Esophagus muscularis mucosa (tissue), 4 donors: ENCODE measurements around the gene OR4C6. TPM values are rescaled to one million over a fixed set of nuclear protein-coding genes. Genes with fewer than 3 reads are reported as not detected.

Experiments
- DNase-seq: peaks from one replicate; pipeline ENCODE4 v3.0.0-alpha.2; 2017; ENCODE audit errors: extremely low spot score
- H3K27ac ChIP-seq, 4 donors: fragments of 200-600 bp; sonication (generic); replicated peaks in 1 of 4; 1 replicate in 3 of 4; 2 replicates in 1 of 4; pipeline ENCODE4 v1.5.1; 2016 to 2019; ENCODE audit warnings: mild to moderate bottlenecking in 1 of 4
- H3K27me3 ChIP-seq, 4 donors: fragments of 200-600 bp; sonication (generic); one replicate each; pipeline versions ENCODE4 v1.5.1 to v1.6.0; 2016 to 2019
- H3K36me3 ChIP-seq, 4 donors: fragments of 200-600 bp; sonication (generic); one replicate each; pipeline ENCODE4 v1.5.1; 2016 to 2019
- H3K4me1 ChIP-seq, 4 donors: fragments of 200-600 bp; sonication (generic); one replicate each; pipeline ENCODE4 v1.5.1; 2016 to 2019
- H3K4me3 ChIP-seq, 4 donors: fragments of 200-600 bp; sonication (generic); 1 replicate in 2 of 4; 2 replicates in 2 of 4; pipeline ENCODE4 v1.5.1; 2016 to 2019; ENCODE audit warnings: mild to moderate bottlenecking in 4 of 4, moderate library complexity in 1 of 4
- H3K9me3 ChIP-seq, 4 donors: fragments of 200-600 bp; sonication (generic); 1 replicate in 3 of 4; 2 replicates in 1 of 4; pipeline ENCODE4 v1.5.1; 2016 to 2019
- CTCF ChIP-seq, 3 experiments: fragments of 200-600 bp in 2 of 3; fragments of 450-650 bp in 1 of 3; sonication (generic) in 2 of 3; IDR thresholded peaks; one replicate each; pipeline ENCODE4 v1.5.1; 2017 to 2019; ENCODE audit warnings: antibody characterized with exemption in 3 of 3, mild to moderate bottlenecking in 2 of 3, moderate library complexity in 1 of 3
- EP300 ChIP-seq: sonication (generic); formaldehyde crosslinking; IDR thresholded peaks from one replicate; pipeline ENCODE4 v1.6.1; 2017; ENCODE audit warnings: antibody characterized with exemption
- POLR2A ChIP-seq: fragments of 450-650 bp; IDR thresholded peaks from one replicate; pipeline ENCODE4 v1.6.1; 2017; ENCODE audit warnings: antibody characterized with exemption, moderate library complexity, mild to moderate bottlenecking, low read depth
- POLR2AphosphoS5 ChIP-seq, 2 donors: sonication (generic); formaldehyde crosslinking; IDR thresholded peaks; one replicate each; pipeline ENCODE4 v1.6.1; 2017; ENCODE audit warnings: antibody characterized with exemption in 2 of 2
- WGBS: methylation state at CpG from one replicate; pipeline ENCODE4 v1.1.5; 2018; 5-methylcytosine and 5-hydroxymethylcytosine counted together
- intact Hi-C: fragments of 100-400 bp; cut with DNase I; formaldehyde crosslinking; loops from one replicate; pipeline ENCODE4 v1.15.1; 2023
- total RNA-seq, 4 donors: library from RNA; depleted of rRNA; stranded (reverse); fragments of >200 nt; gene quantifications; one replicate each; pipeline versions ENCODE4 v1.1.0 to v1.2.1, GENCODE V29; 2016

OR4C6 gene
- not detected for total RNA-seq

DNA sequence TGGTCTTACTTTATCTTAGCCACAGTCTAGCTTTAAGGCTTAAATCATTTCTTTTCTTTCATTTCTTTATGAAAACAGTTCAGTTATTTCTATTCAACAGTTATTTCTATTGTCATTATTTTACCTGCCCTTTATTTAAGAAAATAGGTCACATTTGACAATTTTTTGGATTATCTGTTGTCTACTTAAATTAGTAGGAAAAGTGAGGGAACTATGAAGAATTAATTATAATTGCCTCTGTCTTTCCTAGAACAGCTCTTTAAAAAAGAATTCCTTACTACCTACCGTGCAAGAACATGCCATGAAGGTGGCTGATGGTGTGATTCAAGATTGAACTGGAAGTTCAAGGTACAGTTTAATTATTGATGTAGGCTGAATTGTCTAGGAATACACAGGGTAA, at the start of gene OR4C6:
Gene OR4C6, plus strand, starts transcription at position 301 of the 400 bp plus-strand sequence. CDS start 2,966 bp downstream, outside the sequence.
- no peak within 1 kb of the TSS for H3K4me3 ChIP-seq
- no peaks in the 10 kb centered on the region for H3K27me3 ChIP-seq
- no peaks in the 10 kb centered on the region for H3K36me3 ChIP-seq
- H3K27ac ChIP-seq, result no peak within 1 kb of the TSS
- DNase-seq, result no peak
- TF ChIP-seq POLR2AphosphoS5 (IDR thresholded peaks at IDR 0.05), result no peak
- no peak for TF ChIP-seq CTCF (IDR thresholded peaks at IDR 0.05)
- no peak for TF ChIP-seq EP300
- no peak for TF ChIP-seq POLR2A
- intact Hi-C loops, result no loop called here
- no peaks in the 10 kb centered on the region for H3K9me3 ChIP-seq
- 56% methylated on average over 1 of the region's 1 CpG for WGBS
- no peaks in the 10 kb centered on the region for H3K4me1 ChIP-seq

DNA sequence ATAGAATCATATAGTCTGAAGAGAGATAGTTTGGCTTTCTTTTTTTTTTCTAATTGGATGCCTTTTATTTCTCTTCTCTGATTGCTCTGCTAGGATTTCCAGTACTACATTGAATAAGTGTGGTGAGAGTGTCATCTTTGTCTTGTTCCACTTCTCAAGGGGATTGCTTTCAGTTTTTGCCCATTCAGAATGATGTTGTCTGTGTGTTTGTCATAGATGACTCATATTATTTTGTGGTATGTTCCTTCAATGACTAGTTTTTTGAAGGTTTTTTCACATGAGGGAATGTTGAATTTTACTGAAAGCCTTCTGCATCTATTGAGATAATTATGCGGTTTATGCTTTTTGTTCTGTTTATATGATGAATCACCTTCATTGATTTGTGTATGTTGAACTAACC, 37.5 kb upstream of the OR4C6 start:
- intact Hi-C loops, result no loop called here
- no peaks in the 10 kb centered on the region for H3K9me3 ChIP-seq
- no peaks in the 10 kb centered on the region for H3K4me1 ChIP-seq
- no peaks in the 10 kb centered on the region for H3K27me3 ChIP-seq
- H3K36me3 ChIP-seq, result no peaks in the 10 kb centered on the region
- 71% methylated on average over 1 of the region's 1 CpG for WGBS
- no peak for TF ChIP-seq CTCF (IDR thresholded peaks at IDR 0.05)
- TF ChIP-seq POLR2AphosphoS5 (IDR thresholded peaks at IDR 0.05), result no peak
- no peak for TF ChIP-seq POLR2A
- TF ChIP-seq EP300, result no peak
- H3K4me3 ChIP-seq, result no peak overlapping the region
- DNase-seq, result no peak
- H3K27ac ChIP-seq, result no peak overlapping the region

DNA sequence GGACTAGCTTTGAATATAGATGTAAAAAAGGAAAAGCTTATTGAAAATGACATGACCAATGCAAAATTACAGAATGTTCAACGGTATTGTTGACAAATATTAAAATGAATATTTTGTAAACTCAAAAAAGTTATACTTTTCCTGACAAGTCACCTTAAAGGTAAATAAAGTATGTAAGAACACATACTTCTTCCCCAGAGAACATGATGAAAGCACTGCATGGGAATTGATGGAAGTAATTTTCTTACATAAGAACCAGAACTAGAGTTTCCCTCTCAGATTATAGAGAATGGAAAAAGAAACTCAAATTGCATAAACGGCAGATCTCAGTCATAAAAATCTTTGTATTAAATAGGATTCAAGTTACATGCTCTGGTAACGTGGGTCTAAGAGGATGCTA, 27.2 kb upstream of the OR4C6 start, which contains the start of gene OR4P4:
Gene OR4P4, plus strand, starts transcription at position 301 of the 400 bp plus-strand sequence.
- Histone ChIP-seq H3K36me3 (no peaks in the 10 kb centered on the region), H3K9me3 (peaks cover 0 to 5% (median 0%) of the 10 kb centered on the region in 4 donors)

GRCh38 chr11:55648027-55648426, 14.0 kb upstream of the OR4C6 start, which contains the start of gene OR4S2:
Gene OR4S2 (plus strand): TSS chr11:55648327. CDS start chr11:55650904, 2,577 bp downstream.
- no peaks in the 10 kb centered on the region for H3K4me1 ChIP-seq
- H3K27me3 ChIP-seq, result no peaks in the 10 kb centered on the region
- H3K9me3 ChIP-seq, result no peaks in the 10 kb centered on the region
- no peak within 1 kb of the TSS for H3K4me3 ChIP-seq
- WGBS, result 71% methylated on average over 2 of the region's 2 CpGs
- H3K36me3 ChIP-seq, result no peaks in the 10 kb centered on the region
- H3K27ac ChIP-seq, result no peak within 1 kb of the TSS
- intact Hi-C loops, result no loop called here
- DNase-seq, result no peak
- TF ChIP-seq POLR2A, result no peak

More for the DNA sequence above, 27.2 kb upstream of the OR4C6 start, which contains the start of gene OR4P4:
- 48% methylated on average over 3 of the region's 3 CpGs for WGBS
- no peaks in the 10 kb centered on the region for H3K27me3 ChIP-seq
- no peak for DNase-seq
- TF ChIP-seq POLR2AphosphoS5 (IDR thresholded peaks at IDR 0.05) (no peak), EP300 (no peak), CTCF (IDR thresholded peaks at IDR 0.05) (no peak), POLR2A (no peak)
- no peaks in the 10 kb centered on the region for H3K4me1 ChIP-seq
- intact Hi-C loops, result no loop called here
- no peak within 1 kb of the TSS for H3K27ac ChIP-seq
- no peak within 1 kb of the TSS for H3K4me3 ChIP-seq

- H3K4me1 ChIP-seq, result no peaks in the 10 kb centered on the region
- no peak for DNase-seq
- 63% methylated on average over 1 of the region's 1 CpG for WGBS
- intact Hi-C loops, result no loop called here
- H3K27ac ChIP-seq, result no peak overlapping the region
- H3K27me3 ChIP-seq, result no peaks in the 10 kb centered on the region
- TF ChIP-seq POLR2A (no peak), POLR2AphosphoS5 (IDR thresholded peaks at IDR 0.05) (no peak), CTCF (IDR thresholded peaks at IDR 0.05) (no peak), EP300 (no peak)
- no peaks in the 10 kb centered on the region for H3K36me3 ChIP-seq
- no peak overlapping the region for H3K4me3 ChIP-seq
- no peaks in the 10 kb centered on the region for H3K9me3 ChIP-seq
These were observed 9.4 kb upstream of the OR4C6 start for GRCh38 chr11:55652560-55652959.
